ENCODE results near the gene AKR1B15.
A peak's percentile ranks its signal among the peaks of the same experiment; 100 is the strongest.

DNA sequence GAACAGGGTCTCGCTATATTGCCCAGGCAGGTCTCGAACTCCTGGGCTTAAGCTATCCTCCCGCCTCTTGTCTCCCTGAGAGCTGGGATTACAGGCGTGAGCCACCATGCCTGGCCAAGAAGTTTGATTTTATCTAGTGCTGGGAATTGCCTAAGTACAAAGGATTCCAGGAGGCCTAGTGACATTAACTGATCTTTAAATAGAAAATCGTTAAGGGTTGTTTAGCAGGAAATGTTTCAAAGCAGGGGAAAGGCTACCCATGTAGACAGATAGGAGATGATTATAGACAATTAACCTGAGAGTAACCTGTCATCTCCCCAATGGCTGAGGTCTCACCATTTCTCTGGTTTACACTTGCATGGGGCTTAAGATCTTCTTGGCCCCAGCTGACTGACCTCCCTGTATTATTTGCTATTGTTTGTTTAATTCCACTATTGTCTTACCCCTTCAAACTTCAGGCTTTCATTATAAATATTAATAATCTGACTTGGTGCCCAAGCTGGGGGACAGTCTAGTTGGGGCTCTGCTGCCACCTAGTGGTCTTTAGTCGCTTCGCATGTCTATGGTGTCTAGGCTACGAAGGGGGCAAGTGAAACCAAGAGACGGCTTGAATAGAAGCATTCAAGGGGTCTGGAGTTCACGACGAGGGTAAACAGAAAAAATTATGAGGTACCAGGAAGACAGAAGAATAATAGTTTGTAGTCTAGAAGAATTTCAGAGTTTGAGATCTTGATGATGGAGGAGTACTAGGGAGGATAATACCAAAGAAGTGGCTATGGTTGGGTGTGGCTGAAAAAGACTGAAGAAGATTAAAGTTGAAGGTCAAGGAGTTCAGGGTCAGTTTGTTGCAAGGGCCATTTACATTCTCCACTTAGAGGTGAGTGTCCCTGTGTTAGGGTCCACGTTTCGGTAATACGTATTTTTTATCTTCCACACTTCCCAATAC, 57.3 kb downstream of the AKR1B15 start:
- TF ChIP-seq CTCF (IDR thresholded peaks at IDR 0.05) (peak; percentile 40 to 92 (median 82)), POLR2A (IDR thresholded peaks at IDR 0.05) (no peak)

Data from Peyer's patch (tissue), 4 donors.